DOHH2 (cell line): ENCODE measurements around the gene GPC6.

Experiments
- EZH2phosphoT487 ChIP-seq: fragments of 200-600 bp; sonication (generic); IDR thresholded peaks from 2 replicates; pipeline ENCODE4 v1.6.1; 2017; ENCODE audit warnings: borderline replicate concordance, mild to moderate bottlenecking, antibody characterized with exemption, low read length, moderate library complexity, mixed read lengths
- TF ChIP-seq, protein P1 (sequence below): fragments of 200-600 bp; sonication (generic); IDR thresholded peaks from one replicate; pipeline ENCODE4 v1.5.1; 2014; ENCODE audit warnings: antibody characterized with exemption, mild to moderate bottlenecking, low read depth, low read length; ENCODE audit not compliant: poor library complexity, severe bottlenecking

DNA sequence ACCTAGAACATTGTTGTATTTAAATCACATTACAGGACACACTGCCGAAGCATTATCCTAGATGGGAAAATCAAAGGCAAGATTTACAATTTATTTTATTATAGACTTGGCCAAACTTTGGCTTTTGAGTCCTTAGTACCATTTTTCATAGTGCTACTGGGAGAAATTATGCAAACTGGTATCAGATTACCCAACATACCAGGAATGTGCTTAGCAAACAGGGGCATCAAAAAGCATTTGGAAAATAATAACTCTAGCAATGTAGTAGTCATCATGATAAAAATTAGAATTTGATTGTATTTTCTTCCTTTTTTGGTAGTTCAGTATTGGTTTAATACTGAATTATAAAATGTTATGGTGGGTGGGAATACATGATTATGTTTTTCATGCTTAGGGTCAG is 34.0 kb downstream of the GPC6 start:
- TF ChIP-seq, protein P1, sequence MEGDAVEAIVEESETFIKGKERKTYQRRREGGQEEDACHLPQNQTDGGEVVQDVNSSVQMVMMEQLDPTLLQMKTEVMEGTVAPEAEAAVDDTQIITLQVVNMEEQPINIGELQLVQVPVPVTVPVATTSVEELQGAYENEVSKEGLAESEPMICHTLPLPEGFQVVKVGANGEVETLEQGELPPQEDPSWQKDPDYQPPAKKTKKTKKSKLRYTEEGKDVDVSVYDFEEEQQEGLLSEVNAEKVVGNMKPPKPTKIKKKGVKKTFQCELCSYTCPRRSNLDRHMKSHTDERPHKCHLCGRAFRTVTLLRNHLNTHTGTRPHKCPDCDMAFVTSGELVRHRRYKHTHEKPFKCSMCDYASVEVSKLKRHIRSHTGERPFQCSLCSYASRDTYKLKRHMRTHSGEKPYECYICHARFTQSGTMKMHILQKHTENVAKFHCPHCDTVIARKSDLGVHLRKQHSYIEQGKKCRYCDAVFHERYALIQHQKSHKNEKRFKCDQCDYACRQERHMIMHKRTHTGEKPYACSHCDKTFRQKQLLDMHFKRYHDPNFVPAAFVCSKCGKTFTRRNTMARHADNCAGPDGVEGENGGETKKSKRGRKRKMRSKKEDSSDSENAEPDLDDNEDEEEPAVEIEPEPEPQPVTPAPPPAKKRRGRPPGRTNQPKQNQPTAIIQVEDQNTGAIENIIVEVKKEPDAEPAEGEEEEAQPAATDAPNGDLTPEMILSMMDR = no peak
- TF ChIP-seq EZH2phosphoT487 = no peak
